ENCODE data around the gene PAAF1. TPM values are rescaled to one million over a fixed set of nuclear protein-coding genes. Genes with fewer than 3 reads are reported as not detected.

Gene PAAF1
- total and polyA plus RNA-seq, 2 experiments from 2014 or later = 13.6 to 18.1 TPM

DNA sequence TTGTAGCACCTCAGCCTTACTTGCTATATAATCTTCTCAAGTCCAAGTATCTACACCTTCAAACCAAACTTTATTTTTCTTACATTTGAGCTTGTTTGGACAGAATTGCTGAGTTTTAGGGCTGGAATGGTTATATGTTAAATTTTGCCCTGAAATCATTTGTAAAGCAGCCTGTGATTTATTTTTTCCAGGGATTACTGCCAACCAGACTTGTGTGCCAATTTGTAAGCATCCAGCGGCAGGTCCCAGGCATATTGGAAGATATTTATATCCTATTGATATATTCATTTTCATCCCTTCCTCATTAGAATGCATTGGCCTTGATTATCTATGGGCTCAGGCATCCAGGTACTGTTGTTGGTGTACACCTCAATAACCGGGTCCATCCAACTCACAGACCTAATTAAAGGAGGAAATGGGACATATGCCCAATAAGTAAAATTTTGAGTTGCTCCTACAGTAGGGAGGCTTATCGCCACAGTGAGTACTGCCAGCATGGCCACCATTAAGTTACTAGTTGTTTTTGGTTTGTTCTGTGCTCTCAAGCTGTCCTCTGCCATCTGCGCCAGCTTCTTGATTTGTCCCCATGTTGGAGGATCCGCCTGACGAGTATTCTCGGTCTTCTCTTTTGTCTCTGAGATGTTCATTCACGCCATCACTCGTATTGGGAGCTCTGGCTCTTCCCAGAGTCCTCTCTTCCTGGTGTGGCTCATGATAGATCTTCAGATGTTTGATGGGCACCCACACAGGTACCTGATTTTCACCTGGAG lies 64.2 kb downstream of the PAAF1 start:
- Mint-ChIP-seq H3K9me3 (peaks cover 40% of the 10 kb centered on the region), H3K27me3 (ENCODE audit: insufficient read depth, low read depth, poor library complexity) (no peaks in the 10 kb centered on the region), H3K4me3 (no peak overlapping the region), H3K36me3 (ENCODE audit: low read depth) (peaks cover 18% of the 10 kb centered on the region), H3K4me1 (no peaks in the 10 kb centered on the region), H3K27ac (no peak overlapping the region)
- H3K4me3 ChIP-seq = no peak overlapping the region
- H3K4me1 ChIP-seq (ENCODE audit: insufficient read depth) = no peaks in the 10 kb centered on the region
- no peak for DNase-seq (ENCODE audit: low spot score)
- H3K36me3 ChIP-seq (ENCODE audit: insufficient read depth) = no peaks in the 10 kb centered on the region
- no peaks in the 10 kb centered on the region for H4K20me1 ChIP-seq (replicated peaks; ENCODE audit: insufficient read depth)
- H3K27ac ChIP-seq (ENCODE audit: low read depth) = no peak overlapping the region
- H3K4me2 ChIP-seq = no peak overlapping the region
- ATAC-seq = no peak
- no peak overlapping the region for H2AFZ ChIP-seq
- H3K27me3 ChIP-seq (ENCODE audit: insufficient read depth) = no peaks in the 10 kb centered on the region
- no peaks in the 10 kb centered on the region for H3K79me2 ChIP-seq (replicated peaks; ENCODE audit: insufficient read depth)
- TF ChIP-seq, protein P1, sequence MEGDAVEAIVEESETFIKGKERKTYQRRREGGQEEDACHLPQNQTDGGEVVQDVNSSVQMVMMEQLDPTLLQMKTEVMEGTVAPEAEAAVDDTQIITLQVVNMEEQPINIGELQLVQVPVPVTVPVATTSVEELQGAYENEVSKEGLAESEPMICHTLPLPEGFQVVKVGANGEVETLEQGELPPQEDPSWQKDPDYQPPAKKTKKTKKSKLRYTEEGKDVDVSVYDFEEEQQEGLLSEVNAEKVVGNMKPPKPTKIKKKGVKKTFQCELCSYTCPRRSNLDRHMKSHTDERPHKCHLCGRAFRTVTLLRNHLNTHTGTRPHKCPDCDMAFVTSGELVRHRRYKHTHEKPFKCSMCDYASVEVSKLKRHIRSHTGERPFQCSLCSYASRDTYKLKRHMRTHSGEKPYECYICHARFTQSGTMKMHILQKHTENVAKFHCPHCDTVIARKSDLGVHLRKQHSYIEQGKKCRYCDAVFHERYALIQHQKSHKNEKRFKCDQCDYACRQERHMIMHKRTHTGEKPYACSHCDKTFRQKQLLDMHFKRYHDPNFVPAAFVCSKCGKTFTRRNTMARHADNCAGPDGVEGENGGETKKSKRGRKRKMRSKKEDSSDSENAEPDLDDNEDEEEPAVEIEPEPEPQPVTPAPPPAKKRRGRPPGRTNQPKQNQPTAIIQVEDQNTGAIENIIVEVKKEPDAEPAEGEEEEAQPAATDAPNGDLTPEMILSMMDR (conservative IDR thresholded peaks at IDR 0.05; ENCODE audit: low read depth in 2 of 2) = no peak
- TF ChIP-seq POLR2AphosphoS5 (IDR thresholded peaks at IDR 0.05; ENCODE audit: low read depth) (no peak), ZNF462 (CRISPR knock-in tag; IDR thresholded peaks at IDR 0.05) (no peak), JUNB (IDR thresholded peaks at IDR 0.05; ENCODE audit: unreplicated experiment) (no peak), EZH2phosphoT487 (IDR thresholded peaks at IDR 0.05; ENCODE audit: unreplicated experiment) (no peak), ZNF331 (CRISPR knock-in tag; IDR thresholded peaks at IDR 0.05; ENCODE audit: low read depth) (no peak), EZH2 (IDR thresholded peaks at IDR 0.05; ENCODE audit: low read depth, unreplicated experiment) (no peak), ETS1 (IDR thresholded peaks at IDR 0.05) (no peak), ZNF114 (CRISPR knock-in tag; IDR thresholded peaks at IDR 0.05) (no peak), STAT1 (IDR thresholded peaks at IDR 0.05; ENCODE audit: unreplicated experiment) (no peak), CREB1 (CRISPR knock-in tag; IDR thresholded peaks at IDR 0.05; ENCODE audit: low read depth) (no peak), NANOG (IDR thresholded peaks at IDR 0.05; ENCODE audit: borderline replicate concordance) (no peak)
- TF ChIP-seq, protein P2, sequence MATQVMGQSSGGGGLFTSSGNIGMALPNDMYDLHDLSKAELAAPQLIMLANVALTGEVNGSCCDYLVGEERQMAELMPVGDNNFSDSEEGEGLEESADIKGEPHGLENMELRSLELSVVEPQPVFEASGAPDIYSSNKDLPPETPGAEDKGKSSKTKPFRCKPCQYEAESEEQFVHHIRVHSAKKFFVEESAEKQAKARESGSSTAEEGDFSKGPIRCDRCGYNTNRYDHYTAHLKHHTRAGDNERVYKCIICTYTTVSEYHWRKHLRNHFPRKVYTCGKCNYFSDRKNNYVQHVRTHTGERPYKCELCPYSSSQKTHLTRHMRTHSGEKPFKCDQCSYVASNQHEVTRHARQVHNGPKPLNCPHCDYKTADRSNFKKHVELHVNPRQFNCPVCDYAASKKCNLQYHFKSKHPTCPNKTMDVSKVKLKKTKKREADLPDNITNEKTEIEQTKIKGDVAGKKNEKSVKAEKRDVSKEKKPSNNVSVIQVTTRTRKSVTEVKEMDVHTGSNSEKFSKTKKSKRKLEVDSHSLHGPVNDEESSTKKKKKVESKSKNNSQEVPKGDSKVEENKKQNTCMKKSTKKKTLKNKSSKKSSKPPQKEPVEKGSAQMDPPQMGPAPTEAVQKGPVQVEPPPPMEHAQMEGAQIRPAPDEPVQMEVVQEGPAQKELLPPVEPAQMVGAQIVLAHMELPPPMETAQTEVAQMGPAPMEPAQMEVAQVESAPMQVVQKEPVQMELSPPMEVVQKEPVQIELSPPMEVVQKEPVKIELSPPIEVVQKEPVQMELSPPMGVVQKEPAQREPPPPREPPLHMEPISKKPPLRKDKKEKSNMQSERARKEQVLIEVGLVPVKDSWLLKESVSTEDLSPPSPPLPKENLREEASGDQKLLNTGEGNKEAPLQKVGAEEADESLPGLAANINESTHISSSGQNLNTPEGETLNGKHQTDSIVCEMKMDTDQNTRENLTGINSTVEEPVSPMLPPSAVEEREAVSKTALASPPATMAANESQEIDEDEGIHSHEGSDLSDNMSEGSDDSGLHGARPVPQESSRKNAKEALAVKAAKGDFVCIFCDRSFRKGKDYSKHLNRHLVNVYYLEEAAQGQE (IDR thresholded peaks at IDR 0.05; ENCODE audit: unreplicated experiment) = no peak
- H3K9me2 ChIP-seq (ENCODE audit: insufficient read depth) = no peaks in the 10 kb centered on the region
- no peaks in the 10 kb centered on the region for H3F3A ChIP-seq (replicated peaks; ENCODE audit: low read depth)
